ENCODE results near the gene SLC34A2.

SLC34A2 gene

DNA sequence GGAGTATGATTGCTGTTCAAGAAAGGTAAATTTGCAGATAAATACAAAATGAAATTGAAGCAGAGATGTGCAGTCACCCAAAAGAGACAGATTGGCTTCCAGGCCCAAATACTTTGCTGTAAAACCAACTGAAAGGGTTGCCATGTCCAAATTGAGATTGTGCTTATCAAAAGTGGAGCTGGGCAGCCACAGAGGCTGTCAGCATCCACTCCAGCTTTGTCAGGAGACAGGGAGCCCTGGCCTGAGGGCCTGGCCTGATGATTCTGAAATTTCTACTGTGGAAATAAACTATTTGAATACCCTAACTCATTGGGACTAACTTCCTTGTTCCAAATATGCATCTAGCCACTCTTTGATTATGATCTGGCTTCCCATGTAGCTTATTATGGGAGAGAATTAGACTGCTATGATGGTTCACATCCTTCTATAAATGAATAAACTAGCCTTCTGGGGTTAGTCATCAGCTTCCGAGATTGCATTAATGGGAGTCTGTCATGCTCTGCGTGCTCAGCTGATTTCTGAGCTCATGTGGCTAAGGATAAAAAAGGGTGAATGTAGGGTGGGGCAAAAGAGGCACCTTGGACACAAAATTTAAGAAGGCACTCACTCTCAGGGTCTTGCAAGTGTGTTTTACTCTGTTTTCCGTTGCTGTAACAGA is 48.2 kb downstream of the SLC34A2 start:
- TF ChIP-seq, protein P1, sequence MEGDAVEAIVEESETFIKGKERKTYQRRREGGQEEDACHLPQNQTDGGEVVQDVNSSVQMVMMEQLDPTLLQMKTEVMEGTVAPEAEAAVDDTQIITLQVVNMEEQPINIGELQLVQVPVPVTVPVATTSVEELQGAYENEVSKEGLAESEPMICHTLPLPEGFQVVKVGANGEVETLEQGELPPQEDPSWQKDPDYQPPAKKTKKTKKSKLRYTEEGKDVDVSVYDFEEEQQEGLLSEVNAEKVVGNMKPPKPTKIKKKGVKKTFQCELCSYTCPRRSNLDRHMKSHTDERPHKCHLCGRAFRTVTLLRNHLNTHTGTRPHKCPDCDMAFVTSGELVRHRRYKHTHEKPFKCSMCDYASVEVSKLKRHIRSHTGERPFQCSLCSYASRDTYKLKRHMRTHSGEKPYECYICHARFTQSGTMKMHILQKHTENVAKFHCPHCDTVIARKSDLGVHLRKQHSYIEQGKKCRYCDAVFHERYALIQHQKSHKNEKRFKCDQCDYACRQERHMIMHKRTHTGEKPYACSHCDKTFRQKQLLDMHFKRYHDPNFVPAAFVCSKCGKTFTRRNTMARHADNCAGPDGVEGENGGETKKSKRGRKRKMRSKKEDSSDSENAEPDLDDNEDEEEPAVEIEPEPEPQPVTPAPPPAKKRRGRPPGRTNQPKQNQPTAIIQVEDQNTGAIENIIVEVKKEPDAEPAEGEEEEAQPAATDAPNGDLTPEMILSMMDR (conservative IDR thresholded peaks at IDR 0.05): no peak

GRCh38 chr4:25704516-25704915 is 48.9 kb downstream of the SLC34A2 start:
- TF ChIP-seq, protein P1 (conservative IDR thresholded peaks at IDR 0.05): no peak
- no peak overlapping the region for H3K27ac ChIP-seq

More for the DNA sequence above, 48.2 kb downstream of the SLC34A2 start:
- H3K27ac ChIP-seq: no peak overlapping the region

DNA sequence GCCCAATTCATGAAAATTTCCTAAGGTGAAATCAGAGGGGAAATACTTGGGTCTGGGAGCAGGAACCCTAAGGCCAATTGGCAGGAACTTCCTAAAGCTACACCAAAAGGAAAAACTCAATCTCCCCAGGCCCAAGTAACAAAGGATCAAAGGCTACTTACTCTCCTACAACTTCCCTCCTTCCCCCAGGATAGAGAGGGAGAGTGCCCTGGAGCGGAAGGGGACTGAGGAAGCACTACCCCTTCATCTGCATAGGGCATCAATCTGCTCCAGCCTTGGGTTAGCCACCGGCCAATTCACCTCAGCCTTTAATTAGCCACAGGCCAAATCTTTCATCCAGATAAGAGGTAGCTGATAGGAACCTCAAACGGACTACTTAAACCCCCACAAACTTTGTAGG is 55.0 kb downstream of the SLC34A2 start:
- H3K27ac ChIP-seq: no peak overlapping the region
- TF ChIP-seq, protein P1 (conservative IDR thresholded peaks at IDR 0.05): no peak

DNA sequence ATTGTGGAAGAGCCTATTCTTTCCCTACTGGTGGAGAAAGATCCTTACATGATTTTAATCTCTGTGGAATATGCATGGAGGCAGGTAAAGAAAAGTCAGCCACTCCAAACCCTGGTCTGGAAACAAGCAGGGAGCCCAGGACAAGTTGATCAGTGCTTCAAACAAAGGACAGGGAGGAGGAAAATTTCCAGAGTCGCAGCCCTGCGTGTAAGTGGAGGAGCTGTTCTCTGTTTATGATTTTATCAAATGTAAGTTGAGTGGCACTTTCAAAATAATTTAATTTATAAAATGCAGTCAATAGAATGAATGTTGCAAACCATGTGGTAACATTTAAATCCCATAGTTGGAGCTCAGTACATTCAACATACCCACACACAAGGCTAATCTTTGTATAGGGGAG is 57.0 kb downstream of the SLC34A2 start:
- TF ChIP-seq, protein P1 (conservative IDR thresholded peaks at IDR 0.05): no peak
- no peak overlapping the region for H3K27ac ChIP-seq

GRCh38 chr4:25713812-25714211 is 58.2 kb downstream of the SLC34A2 start:
- no peak overlapping the region for H3K27ac ChIP-seq
- TF ChIP-seq, protein P1 (conservative IDR thresholded peaks at IDR 0.05): no peak

DNA sequence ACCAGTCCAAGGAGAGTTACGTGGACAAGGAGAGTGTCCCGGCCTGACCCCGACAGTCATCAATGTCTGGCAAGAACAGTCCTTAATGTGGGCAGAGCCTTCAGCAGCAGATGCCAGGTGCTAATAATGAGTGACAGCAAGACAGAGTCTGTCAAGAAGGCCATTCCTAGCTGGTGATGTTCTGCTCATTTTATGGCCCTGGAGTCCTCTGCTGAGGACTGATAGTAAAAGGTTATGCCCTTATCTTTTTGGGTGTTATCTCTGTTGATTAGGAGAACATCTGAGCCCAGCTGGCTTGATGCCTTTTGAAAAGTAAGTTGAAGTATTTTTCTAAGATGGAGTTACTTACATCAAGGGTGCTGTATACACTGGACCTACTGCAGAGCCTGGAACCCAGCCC is 67.3 kb downstream of the SLC34A2 start:
- no peak overlapping the region for H3K27ac ChIP-seq
- TF ChIP-seq, protein P1 (conservative IDR thresholded peaks at IDR 0.05): no peak

- TF ChIP-seq, protein P1 (conservative IDR thresholded peaks at IDR 0.05): no peak
- no peak overlapping the region for H3K27ac ChIP-seq
Measured at GRCh38 chr4:25723409-25723808, 67.8 kb downstream of the SLC34A2 start.

All from VCaP (cell line).